A673 (cell line): ENCODE measurements around the gene PAK1. TPM values are rescaled to one million over a fixed set of nuclear protein-coding genes. Genes with fewer than 3 reads are reported as not detected.

Source experiments
- BruUV-seq: library from RNA; stranded (reverse); fragments of 400-500 nt; replicated peaks from 2 replicates; lab custom pipeline; 2021; lab: Mats Ljungman, UMichigan
- CTCF ChIA-PET: fragments of 300-600 bp; sonication (Branson Sonifier 250); formaldehyde crosslinking; loops from one replicate; lab custom pipeline; 2022; ENCODE audit warnings: antibody characterized with exemption; lab: Charles Lee
- POLR2A ChIA-PET: fragments of 300-600 bp; sonication (Branson Sonifier 250); formaldehyde crosslinking; loops from one replicate; lab custom pipeline; 2022; ENCODE audit warnings: antibody characterized with exemption; ENCODE audit not compliant: low non-redundant PET; lab: Charles Lee
- DNase-seq: peaks from one replicate; pipeline ENCODE4 v3.0.0-alpha.2; 2015; ENCODE audit warnings: low spot score
- H3K27ac ChIP-seq: fragments of 200-600 bp; sonication (generic); 2 replicates; pipeline ENCODE4 v1.5.1; 2016; ENCODE audit warnings: mixed run types, low read depth, mild to moderate bottlenecking, mixed read lengths, antibody characterized with exemption, low read length; ENCODE audit not compliant: poor library complexity, severe bottlenecking
- H3K27me3 ChIP-seq: fragments of 200-600 bp; sonication (generic); replicated peaks from 2 replicates; pipeline ENCODE4 v1.6.1; 2017; ENCODE audit warnings: mixed run types, low read depth, mild to moderate bottlenecking, mixed read lengths, antibody characterized with exemption, low read length; ENCODE audit not compliant: insufficient read depth, poor library complexity
- H3K36me3 ChIP-seq: fragments of 200-600 bp; sonication (generic); 2 replicates; pipeline ENCODE4 v1.6.1; 2016; ENCODE audit warnings: mixed run types, mild to moderate bottlenecking, mixed read lengths, antibody characterized with exemption, low read length; ENCODE audit not compliant: insufficient read depth, poor library complexity, severe bottlenecking
- H3K4me1 ChIP-seq: fragments of 200-600 bp; sonication (generic); 2 replicates; pipeline ENCODE4 v1.6.1; 2017; ENCODE audit warnings: mixed run types, mild to moderate bottlenecking, mixed read lengths, antibody characterized with exemption, low read length; ENCODE audit not compliant: insufficient read depth, poor library complexity, severe bottlenecking
- H3K4me3 ChIP-seq: fragments of 200-600 bp; sonication (generic); 2 replicates; pipeline ENCODE4 v1.5.1; 2016; ENCODE audit warnings: low read depth, mixed run types, mild to moderate bottlenecking, mixed read lengths, low read length; ENCODE audit not compliant: poor library complexity, severe bottlenecking
- H3K9me3 ChIP-seq: fragments of 200-600 bp; sonication (generic); 2 replicates; pipeline ENCODE4 v1.6.1; 2016; ENCODE audit warnings: mixed run types, low read depth, mild to moderate bottlenecking, mixed read lengths, antibody characterized with exemption, low read length; ENCODE audit not compliant: poor library complexity, severe bottlenecking
- CTCF ChIP-seq: fragments of 300-800, 200-600 bp; sonication (generic); conservative IDR thresholded peaks from 2 replicates; pipeline ENCODE4 v1.5.1; 2017; ENCODE audit warnings: low read depth, mild to moderate bottlenecking, antibody characterized with exemption, low read length, moderate library complexity, mixed read lengths
- EZH2 ChIP-seq: fragments of 200-600 bp; sonication (generic); IDR thresholded peaks from 2 replicates; pipeline ENCODE4 v1.6.1; 2017; ENCODE audit warnings: borderline replicate concordance, low read depth, mild to moderate bottlenecking, mixed read lengths, antibody characterized with exemption, low read length; ENCODE audit not compliant: poor library complexity, severe bottlenecking
- intact Hi-C: fragments of 100-400 bp; cut with micrococcal nuclease; formaldehyde crosslinking; loops from one replicate; pipeline ENCODE4 v1.10.0; 2022; ENCODE audit not compliant: unreplicated experiment
- total RNA-seq: library from RNA; stranded (reverse); gene quantifications from 2 replicates; pipeline ENCODE4 v1.2.3, GENCODE V29; 2021

Gene PAK1
- total RNA-seq, 1 experiment from 2014 or later, result 44.2 TPM

- TF ChIP-seq CTCF (no peak), EZH2 (no peak)
- ChIA-PET POLR2A (no interaction called here), CTCF (no interaction called here)
- Histone ChIP-seq H3K27ac (no peak overlapping the region), H3K4me3 (no peak overlapping the region), H3K27me3 (no peaks in the 10 kb centered on the region), H3K4me1 (no peaks in the 10 kb centered on the region), H3K9me3 (no peaks in the 10 kb centered on the region), H3K36me3 (no peaks in the 10 kb centered on the region)
- intact Hi-C loops, result no loop called here
- no TSS peak for BruUV-seq
- no peak for DNase-seq
These were observed 44.6 kb upstream of the PAK1 start for GRCh38 chr11:77518471-77518870.

- Histone ChIP-seq H3K9me3 (no peaks in the 10 kb centered on the region), H3K4me1 (no peaks in the 10 kb centered on the region), H3K4me3 (no peak overlapping the region), H3K36me3 (no peaks in the 10 kb centered on the region), H3K27ac (no peak overlapping the region), H3K27me3 (no peaks in the 10 kb centered on the region)
- ChIA-PET POLR2A (no interaction called here), CTCF (no interaction called here)
- no peak for TF ChIP-seq CTCF
- TF ChIP-seq EZH2, result no peak
- no TSS peak for BruUV-seq
- DNase-seq, result no peak
- intact Hi-C loops, result no loop called here
These were observed 43.9 kb upstream of the PAK1 start for GRCh38 chr11:77517753-77518152.

GRCh38 chr11:77517226-77517625, 43.3 kb upstream of the PAK1 start:
- no peaks in the 10 kb centered on the region for H3K27me3 ChIP-seq
- no peak overlapping the region for H3K4me3 ChIP-seq
- no TSS peak for BruUV-seq
- intact Hi-C loops, result no loop called here
- TF ChIP-seq EZH2, result no peak
- no peak for TF ChIP-seq CTCF
- CTCF ChIA-PET, result no interaction called here
- no peaks in the 10 kb centered on the region for H3K36me3 ChIP-seq
- DNase-seq, result no peak
- H3K4me1 ChIP-seq, result no peaks in the 10 kb centered on the region
- H3K9me3 ChIP-seq, result no peaks in the 10 kb centered on the region
- H3K27ac ChIP-seq, result no peak overlapping the region
- POLR2A ChIA-PET, result no interaction called here
